GM12878 (cell line): ENCODE measurements around the gene HACD4. TPM values are rescaled to one million over a fixed set of nuclear protein-coding genes. Genes with fewer than 3 reads are reported as not detected.

Source experiments
- ATAC-seq: fragments of 200-7000 bp; cut with Tn5 transposase; 3 replicates; pipeline ENCODE4 v1.9.1; 2020; ENCODE audit warnings: mild to moderate bottlenecking, moderate library complexity
- BruUV-seq: library from RNA; stranded (reverse); fragments of 400-500 nt; replicated peaks from 2 replicates; lab custom pipeline; 2021; lab: Mats Ljungman, UMichigan
- CTCF ChIA-PET: fragments of 300-600 bp; sonication (Branson Sonifier 250); formaldehyde crosslinking; extraction: SDS; loops from one replicate; lab custom pipeline; 2021; ENCODE audit warnings: inconsistent platforms; lab: Yijun Ruan, JAX
- POLR2A ChIA-PET: fragments of 350-600 bp; formaldehyde crosslinking; extraction: SDS; loops from one replicate; lab custom pipeline; 2021; ENCODE audit warnings: inconsistent platforms; lab: Charles Lee
- RAD21 ChIA-PET: fragments of 300-600 bp; sonication (Branson Sonifier 250); formaldehyde crosslinking; loops from one replicate; lab custom pipeline; 2023; ENCODE audit warnings: antibody characterized with exemption; ENCODE audit not compliant: unreplicated experiment; lab: Charles Lee
- SMC1A ChIA-PET: fragments of 300-600 bp; sonication (Branson Sonifier 250); formaldehyde crosslinking; loops from one replicate; lab custom pipeline; 2023; ENCODE audit not compliant: unreplicated experiment, uncharacterized antibody; lab: Charles Lee
- DNase-seq: peaks from one replicate; pipeline ENCODE4 v3.0.0-alpha.2; 2011; ENCODE audit warnings: low read depth, low spot score
- FAIRE-seq: peaks from 3 replicates; lab custom pipeline; 2011; peaks lifted over from hg19 to GRCh38; lab: Jason Lieb, UNC
- H2AFZ ChIP-seq: 2 replicates; pipeline ENCODE4 v1.6.0; 2011; ENCODE audit warnings: low read depth, low read length, control low read depth; ENCODE audit not compliant: control insufficient read depth
- H3K27ac ChIP-seq: 2 replicates; pipeline ENCODE4 v1.5.1; 2011; ENCODE audit warnings: control low read depth; ENCODE audit not compliant: control insufficient read depth, insufficient read depth
- H3K27me3 ChIP-seq, 2 experiments: replicated peaks in 1 of 2; 2 replicates each; pipeline versions ENCODE4 v1.6.0 to v1.6.1; 2011; ENCODE audit warnings: low read length in 1 of 2; ENCODE audit not compliant: control insufficient read depth in 2 of 2, insufficient read depth in 2 of 2
- H3K36me3 ChIP-seq, 2 experiments: 2 replicates each; pipeline ENCODE4 v1.5.1; 2011; ENCODE audit warnings: low read length in 1 of 2; ENCODE audit not compliant: control insufficient read depth in 2 of 2, insufficient read depth in 2 of 2
- H3K4me1 ChIP-seq: 2 replicates; pipeline ENCODE4 v1.6.1; 2011; ENCODE audit warnings: mild to moderate bottlenecking, low read length, moderate library complexity, mixed read lengths; ENCODE audit not compliant: control insufficient read depth, insufficient read depth
- H3K4me2 ChIP-seq: 2 replicates; pipeline ENCODE4 v1.6.0; 2011; ENCODE audit warnings: control low read depth; ENCODE audit not compliant: control insufficient read depth, insufficient read depth
- H3K4me3 ChIP-seq: fragments of 200-600 bp; sonication (generic); 2 replicates; pipeline ENCODE4 v1.5.1; 2016
- H3K79me2 ChIP-seq: 2 replicates; pipeline ENCODE4 v1.6.0; 2011; ENCODE audit warnings: low read length; ENCODE audit not compliant: control insufficient read depth, insufficient read depth
- H3K9ac ChIP-seq: 2 replicates; pipeline ENCODE4 v1.8.0; 2011; ENCODE audit warnings: low read length, control low read depth, mixed read lengths; ENCODE audit not compliant: control insufficient read depth, insufficient read depth
- H3K9me3 ChIP-seq: replicated peaks from 3 replicates; pipeline ENCODE4 v1.5.1; 2011; ENCODE audit warnings: mild to moderate bottlenecking, low read length; ENCODE audit not compliant: control insufficient read depth, insufficient read depth
- H4K20me1 ChIP-seq: 2 replicates; pipeline ENCODE4 v1.6.0; 2011; ENCODE audit not compliant: control insufficient read depth, insufficient read depth
- BHLHE40 ChIP-seq, 2 experiments: fragments of 450-650 bp in 1 of 2; IDR thresholded peaks; 2 replicates each; pipeline ENCODE4 v1.6.1; 2011 to 2017; ENCODE audit warnings: low read depth in 2 of 2, borderline replicate concordance in 1 of 2, improper control_type of control experiment in 1 of 2, low read length in 1 of 2, mild to moderate bottlenecking in 1 of 2
- MEF2B ChIP-seq: fragments of 450-650 bp; IDR thresholded peaks from 2 replicates; pipeline ENCODE4 v1.6.1; 2018; ENCODE audit warnings: mild to moderate bottlenecking, moderate library complexity; ENCODE audit not compliant: partially characterized antibody, poor library complexity, severe bottlenecking
- NR2C1 ChIP-seq: fragments of 450-650 bp; IDR thresholded peaks from 2 replicates; pipeline ENCODE4 v1.6.1; 2017; ENCODE audit warnings: antibody characterized with exemption, mild to moderate bottlenecking, moderate library complexity
- POLR2AphosphoS2 ChIP-seq: IDR thresholded peaks from 2 replicates; pipeline ENCODE4 v1.6.1; 2011; ENCODE audit warnings: low read depth, mild to moderate bottlenecking, low read length, improper control_type of control experiment, moderate library complexity
- RUNX3 ChIP-seq: IDR thresholded peaks from 2 replicates; pipeline ENCODE4 v1.6.1; 2012; ENCODE audit warnings: low read length, inconsistent platforms
- SMARCA5 ChIP-seq: fragments of 450-650 bp; IDR thresholded peaks from 2 replicates; pipeline ENCODE4 v1.6.1; 2017; ENCODE audit warnings: mild to moderate bottlenecking
- TCF7 ChIP-seq: IDR thresholded peaks from 2 replicates; pipeline ENCODE4 v1.6.1; 2014; ENCODE audit warnings: antibody characterized with exemption, borderline replicate concordance
- WGBS: methylation state at CpG from one replicate; pipeline ENCODE4 v1.1.6; 2016; ENCODE audit warnings: low lambda C conversion rate; ENCODE audit not compliant: insufficient replicate concordance, insufficient coverage; ENCODE audit errors: missing lambda C conversion rate; 5-methylcytosine and 5-hydroxymethylcytosine counted together
- in situ Hi-C: fragments of 300-500 bp; cut with MboI; formaldehyde crosslinking; loops from 9 replicates; pipeline ENCODE4 v1.14.3; 2018; ENCODE audit warnings: mixed read lengths
- intact Hi-C: fragments of 100-400 bp; cut with micrococcal nuclease; formaldehyde crosslinking; loops from one replicate; pipeline ENCODE4 v1.14.2; 2022; ENCODE audit not compliant: unreplicated experiment
- polyA plus RNA-seq, 11 experiments: library from polyadenylated mRNA; depleted of rRNA in 4 of 11; unstranded in 6 of 11; stranded (reverse) in 5 of 11; fragments of >200 nt; fragmentation: Nextera tagmentation in 4 of 11; fragmentation: Illumina TruSeq in 1 of 11; extraction: Ambion mirVana in 4 of 11; extraction: Trizol in 1 of 11; gene quantifications; 1 replicate in 1 of 11; 2 replicates in 10 of 11; pipeline versions ENCODE4 v1.2.1 to v1.2.3, GENCODE V29; 2011 to 2016; ENCODE audit warnings: inconsistent platforms in 2 of 11, missing spikeins in 2 of 11, low read depth in 1 of 11
- total RNA-seq, 4 experiments: library from RNA; depleted of rRNA in 3 of 4; stranded (reverse); fragments of >200 nt in 3 of 4; fragmentation: Illumina TruSeq in 1 of 4; extraction: Trizol in 1 of 4; gene quantifications; 2 replicates each; pipeline versions ENCODE4 v1.2.1 to v1.2.3, GENCODE V29; 2013 to 2021
- TF ChIP-seq, protein P1 (sequence below): IDR thresholded peaks from 2 replicates; pipeline ENCODE4 v1.6.1; 2011; ENCODE audit warnings: low read depth, low read length, improper control_type of control experiment, borderline replicate concordance
- TF ChIP-seq, protein P2 (sequence below): IDR thresholded peaks from 2 replicates; pipeline ENCODE4 v1.6.1; 2012; ENCODE audit warnings: low read depth, low read length, improper control_type of control experiment

Gene HACD4
- total and polyA plus RNA-seq, 10 of the 15 experiments (the other 5 are each of a cell fraction or from before 2014, with no cell fraction given), result 3.2 to 7.6 (median 5.7) TPM

DNA sequence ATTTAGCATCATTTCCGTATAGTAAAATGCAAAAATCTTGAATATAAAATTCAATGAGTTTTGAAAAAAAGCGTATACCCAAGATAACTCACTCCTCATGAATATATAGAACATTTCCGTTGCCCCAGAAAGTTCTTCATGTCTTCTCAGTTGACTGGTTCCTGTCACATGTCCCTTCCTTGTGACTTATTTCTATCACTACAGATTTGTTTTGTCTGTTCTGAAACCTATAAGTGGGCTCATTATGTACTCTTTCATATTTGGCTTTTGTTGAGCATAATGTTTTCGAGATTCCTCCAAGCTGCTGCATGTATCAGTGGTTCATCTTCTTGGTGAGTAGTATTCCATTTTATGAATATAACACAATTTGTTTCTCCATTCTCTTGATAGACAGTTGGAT, 11.0 kb upstream of the HACD4 start:
- ATAC-seq (peak; percentile 44; the same call in 2 of the 3 replicates), DNase-seq (no peak)
- no peak overlapping the region for H3K9ac ChIP-seq
- H3K4me1 ChIP-seq, result no peaks in the 10 kb centered on the region
- SMC1A ChIA-PET, result no interaction called here
- H4K20me1 ChIP-seq, result no peaks in the 10 kb centered on the region
- no peak overlapping the region for H3K4me3 ChIP-seq
- no peaks in the 10 kb centered on the region for H3K36me3 ChIP-seq
- intact Hi-C loops, result no loop called here
- H3K27me3 ChIP-seq, result no peaks in the 10 kb centered on the region
- BruUV-seq, result no TSS peak
- no peak overlapping the region for H3K4me2 ChIP-seq
- in situ Hi-C loops, result no loop called here
- no peaks in the 10 kb centered on the region for H3K79me2 ChIP-seq
- CTCF ChIA-PET, result no interaction called here
- TF ChIP-seq, protein P1, sequence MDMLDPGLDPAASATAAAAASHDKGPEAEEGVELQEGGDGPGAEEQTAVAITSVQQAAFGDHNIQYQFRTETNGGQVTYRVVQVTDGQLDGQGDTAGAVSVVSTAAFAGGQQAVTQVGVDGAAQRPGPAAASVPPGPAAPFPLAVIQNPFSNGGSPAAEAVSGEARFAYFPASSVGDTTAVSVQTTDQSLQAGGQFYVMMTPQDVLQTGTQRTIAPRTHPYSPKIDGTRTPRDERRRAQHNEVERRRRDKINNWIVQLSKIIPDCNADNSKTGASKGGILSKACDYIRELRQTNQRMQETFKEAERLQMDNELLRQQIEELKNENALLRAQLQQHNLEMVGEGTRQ, result no peak
- TF ChIP-seq, protein P2, sequence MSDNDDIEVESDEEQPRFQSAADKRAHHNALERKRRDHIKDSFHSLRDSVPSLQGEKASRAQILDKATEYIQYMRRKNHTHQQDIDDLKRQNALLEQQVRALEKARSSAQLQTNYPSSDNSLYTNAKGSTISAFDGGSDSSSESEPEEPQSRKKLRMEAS, result no peak
- TF ChIP-seq TCF7 (no peak), SMARCA5 (no peak), BHLHE40 (IDR thresholded peaks at IDR 0.05; ENCODE audit: borderline replicate concordance in 1 of 2, low read depth in 2 of 2, low read length in 1 of 2) (no peak), POLR2AphosphoS2 (no peak), RUNX3 (no peak), MEF2B (no peak), NR2C1 (no peak)
- TF ChIP-seq, all 136 proteins: peak for 0
- H3K9me3 ChIP-seq, result no peaks in the 10 kb centered on the region
- no peak overlapping the region for H2AFZ ChIP-seq
- H3K27ac ChIP-seq, result no peak overlapping the region
- POLR2A ChIA-PET, result no interaction called here
- RAD21 ChIA-PET, result no interaction called here
- WGBS, result 21% methylated on average over 4 of the region's 4 CpGs
- FAIRE-seq, result peak; percentile 78
